ENCODE results near the gene TEX38. TPM values are rescaled to one million over a fixed set of nuclear protein-coding genes. Genes with fewer than 3 reads are reported as not detected.
"Not testable (repeated sequence)": the region's sequence is repeated elsewhere in the genome, so short reads cannot be mapped to it uniquely, and the experiment has no call there.

Gene TEX38
- total and polyA plus RNA-seq, 2 experiments from 2014 or later = not detected

GRCh38 chr1:46650491-46650890 is 21.2 kb upstream of the TEX38 start:
- Histone ChIP-seq H3K79me2 (replicated peaks; ENCODE audit: insufficient read depth) (no peaks in the 10 kb centered on the region), H3K9me2 (ENCODE audit: insufficient read depth) (no peaks in the 10 kb centered on the region), H3F3A (replicated peaks; ENCODE audit: low read depth) (no peaks in the 10 kb centered on the region), H2AFZ (no peak overlapping the region), H3K4me2 (no peak overlapping the region), H3K27ac (ENCODE audit: low read depth) (no peak overlapping the region), H3K27me3 (ENCODE audit: insufficient read depth) (no peaks in the 10 kb centered on the region), H3K4me1 (ENCODE audit: insufficient read depth) (no peaks in the 10 kb centered on the region), H4K20me1 (replicated peaks; ENCODE audit: insufficient read depth) (no peaks in the 10 kb centered on the region), H3K4me3 (no peak overlapping the region), H3K36me3 (ENCODE audit: insufficient read depth) (peaks cover 19% of the 10 kb centered on the region)
- no peak overlapping the region for H3K4me3 Mint-ChIP-seq
- no peak for ATAC-seq
- no peak for TF ChIP-seq JUNB (IDR thresholded peaks at IDR 0.05; ENCODE audit: unreplicated experiment)
- H3K4me1 Mint-ChIP-seq = no peaks in the 10 kb centered on the region
- peaks cover 15% of the 10 kb centered on the region; the same call in 2 of the 3 replicates for H3K9me3 Mint-ChIP-seq
- H3K36me3 Mint-ChIP-seq (ENCODE audit: low read depth) = peaks cover 71% of the 10 kb centered on the region
- H3K27me3 Mint-ChIP-seq (ENCODE audit: insufficient read depth, low read depth, poor library complexity) = no peaks in the 10 kb centered on the region
- no peak overlapping the region for H3K27ac Mint-ChIP-seq
- no peak for DNase-seq (ENCODE audit: low spot score)

DNA sequence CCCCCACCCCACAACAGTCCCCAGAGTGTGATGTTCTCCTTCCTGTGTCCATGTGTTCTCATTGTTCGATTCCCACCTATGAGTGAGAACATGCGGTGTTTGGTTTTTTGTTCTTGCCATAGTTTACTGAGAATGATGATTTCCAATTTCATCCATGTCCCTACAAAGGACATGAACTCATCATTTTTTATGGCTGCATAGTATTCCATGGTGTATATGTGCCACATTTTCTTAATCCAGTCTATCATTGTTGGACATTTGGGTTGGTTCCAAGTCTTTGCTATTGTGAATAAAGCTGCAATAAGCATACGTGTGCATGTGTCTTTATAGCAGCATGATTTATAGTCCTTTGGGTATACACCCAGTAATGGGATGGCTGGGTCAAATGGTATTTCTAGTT is 20.5 kb upstream of the TEX38 start:
- not testable (repeated sequence) for H3K27me3 Mint-ChIP-seq (ENCODE audit: insufficient read depth, low read depth, poor library complexity); H3K27me3 ChIP-seq (ENCODE audit: insufficient read depth); H3K9me2 ChIP-seq (ENCODE audit: insufficient read depth); H3K27ac Mint-ChIP-seq; H3K4me3 Mint-ChIP-seq; H3K4me1 ChIP-seq (ENCODE audit: insufficient read depth); H3K27ac ChIP-seq (ENCODE audit: low read depth); H3K79me2 ChIP-seq (replicated peaks; ENCODE audit: insufficient read depth); H3F3A ChIP-seq (replicated peaks; ENCODE audit: low read depth); H3K4me1 Mint-ChIP-seq; DNase-seq (ENCODE audit: low spot score); H3K4me3 ChIP-seq; ATAC-seq; H2AFZ ChIP-seq; H4K20me1 ChIP-seq (replicated peaks; ENCODE audit: insufficient read depth); H3K4me2 ChIP-seq
- peaks cover 77% of the 10 kb centered on the region for H3K36me3 Mint-ChIP-seq (ENCODE audit: low read depth)
- peaks cover 15% of the 10 kb centered on the region; the same call in 2 of the 3 replicates for H3K9me3 Mint-ChIP-seq
- peaks cover 19% of the 10 kb centered on the region for H3K36me3 ChIP-seq (ENCODE audit: insufficient read depth)

- Histone ChIP-seq H3F3A (replicated peaks; ENCODE audit: low read depth) (no peaks in the 10 kb centered on the region), H3K4me1 (ENCODE audit: insufficient read depth) (no peaks in the 10 kb centered on the region), H3K79me2 (replicated peaks; ENCODE audit: insufficient read depth) (no peaks in the 10 kb centered on the region), H3K36me3 (ENCODE audit: insufficient read depth) (peaks cover 27% of the 10 kb centered on the region), H2AFZ (no peak overlapping the region), H3K27me3 (ENCODE audit: insufficient read depth) (no peaks in the 10 kb centered on the region), H3K4me3 (no peak overlapping the region), H3K9me2 (ENCODE audit: insufficient read depth) (no peaks in the 10 kb centered on the region), H4K20me1 (replicated peaks; ENCODE audit: insufficient read depth) (no peaks in the 10 kb centered on the region), H3K27ac (ENCODE audit: low read depth) (no peak overlapping the region), H3K4me2 (no peak overlapping the region)
- peaks cover 15% of the 10 kb centered on the region; the same call in 2 of the 3 replicates for H3K9me3 Mint-ChIP-seq
- ATAC-seq = no peak
- H3K27ac Mint-ChIP-seq = no peak overlapping the region
- DNase-seq (ENCODE audit: low spot score) = no peak
- H3K4me1 Mint-ChIP-seq = no peaks in the 10 kb centered on the region
- peaks cover 70% of the 10 kb centered on the region for H3K36me3 Mint-ChIP-seq (ENCODE audit: low read depth)
- no peak overlapping the region for H3K4me3 Mint-ChIP-seq
- no peaks in the 10 kb centered on the region for H3K27me3 Mint-ChIP-seq (ENCODE audit: insufficient read depth, low read depth, poor library complexity)
- no peak for TF ChIP-seq JUNB (IDR thresholded peaks at IDR 0.05; ENCODE audit: unreplicated experiment)
- TF ChIP-seq ZNF114 (CRISPR knock-in tag; IDR thresholded peaks at IDR 0.05) = no peak
- TF ChIP-seq POLR2AphosphoS5 (IDR thresholded peaks at IDR 0.05; ENCODE audit: low read depth) = no peak
- TF ChIP-seq NANOG (IDR thresholded peaks at IDR 0.05; ENCODE audit: borderline replicate concordance) = no peak
- no peak for TF ChIP-seq ZNF462 (CRISPR knock-in tag; IDR thresholded peaks at IDR 0.05)
- no peak for TF ChIP-seq CREB1 (CRISPR knock-in tag; IDR thresholded peaks at IDR 0.05; ENCODE audit: low read depth)
- no peak for TF ChIP-seq EZH2 (IDR thresholded peaks at IDR 0.05; ENCODE audit: low read depth, unreplicated experiment)
Observed at GRCh38 chr1:46652321-46653100, 19.1 kb upstream of the TEX38 start.
